HEK293 (cell line): Measurements from ENCODE around the gene COL7A1.
"Not testable (repeated sequence)": the region's sequence is repeated elsewhere in the genome, so short reads cannot be mapped to it uniquely, and the experiment has no call there.

Experiments used
- CTCF ChIA-PET: fragments of 350-600 bp; formaldehyde crosslinking; extraction: SDS; loops from one replicate; lab custom pipeline; 2021; ENCODE audit warnings: antibody characterized with exemption; lab: Yijun Ruan, JAX
- POLR2A ChIA-PET: fragments of 300-600 bp; formaldehyde crosslinking; extraction: SDS; loops from one replicate; lab custom pipeline; 2020; ENCODE audit warnings: antibody characterized with exemption, inconsistent platforms; lab: Yijun Ruan, JAX
- H3K27ac ChIP-seq: fragments of 200-500 bp; sonication (Bioruptor generic); 2 replicates; pipeline ENCODE4 v1.5.1; 2014; ENCODE audit warnings: low read depth, low read length, control low read depth, inconsistent platforms; ENCODE audit errors: extremely low read depth
- H3K36me3 ChIP-seq, 2 experiments: fragments of 200-500 bp in 1 of 2; sonication (Bioruptor generic) in 1 of 2; 1 replicate in 1 of 2; 2 replicates in 1 of 2; pipeline ENCODE4 v1.5.1; 2014 to 2017; ENCODE audit warnings: inconsistent platforms in 2 of 2, low read length in 2 of 2; ENCODE audit not compliant: control insufficient read depth in 2 of 2, insufficient read depth in 1 of 2
- H3K4me1 ChIP-seq: fragments of 200-500 bp; sonication (Bioruptor generic); 2 replicates; pipeline ENCODE4 v1.5.1; 2014; ENCODE audit warnings: mild to moderate bottlenecking, low read length, inconsistent platforms; ENCODE audit not compliant: control insufficient read depth, insufficient read depth
- H3K4me3 ChIP-seq: 2 replicates; pipeline ENCODE4 v1.5.1; 2011; ENCODE audit warnings: low read depth, mild to moderate bottlenecking, control low read depth, low read length, moderate library complexity
- H3K9me3 ChIP-seq: fragments of 200-500 bp; sonication (Bioruptor generic); 2 replicates; pipeline ENCODE4 v1.5.1; 2014; ENCODE audit warnings: low read depth, low read length, inconsistent platforms; ENCODE audit not compliant: control insufficient read depth, insufficient read depth
- GLIS2 ChIP-seq: fragments of 450-650 bp; formaldehyde crosslinking; IDR thresholded peaks from 2 replicates; pipeline ENCODE4 v1.5.1; 2016; ENCODE audit warnings: missing biosample characterization, missing genetic modification characterization
- KLF16 ChIP-seq: fragments of 450-650 bp; formaldehyde crosslinking; IDR thresholded peaks from 2 replicates; pipeline ENCODE4 v1.5.1; 2017; ENCODE audit warnings: missing biosample characterization, missing genetic modification characterization
- KLF8 ChIP-seq: fragments of 450-650 bp; formaldehyde crosslinking; IDR thresholded peaks from 2 replicates; pipeline ENCODE4 v1.5.1; 2016; ENCODE audit warnings: missing biosample characterization, missing genetic modification characterization
- SETDB1 ChIP-seq: IDR thresholded peaks from one replicate; pipeline ENCODE4 v1.6.1; 2017; ENCODE audit warnings: mild to moderate bottlenecking, low read length, moderate library complexity, mixed read lengths; ENCODE audit not compliant: insufficient read length
- SP2 ChIP-seq: fragments of 450-650 bp; formaldehyde crosslinking; IDR thresholded peaks from 2 replicates; pipeline ENCODE4 v1.5.1; 2016; ENCODE audit warnings: missing biosample characterization, missing genetic modification characterization
- YY2 ChIP-seq: fragments of 450-650 bp; formaldehyde crosslinking; IDR thresholded peaks from 2 replicates; pipeline ENCODE4 v1.5.1; 2016; ENCODE audit warnings: missing biosample characterization, missing genetic modification characterization
- ZNF112 ChIP-seq: fragments of 450-650 bp; formaldehyde crosslinking; IDR thresholded peaks from 2 replicates; pipeline ENCODE4 v1.5.0; 2017; ENCODE audit warnings: missing biosample characterization, missing genetic modification characterization
- ZNF140 ChIP-seq: fragments of 450-650 bp; formaldehyde crosslinking; IDR thresholded peaks from 2 replicates; pipeline ENCODE4 v1.5.1; 2016; ENCODE audit warnings: missing biosample characterization, missing genetic modification characterization
- ZNF16 ChIP-seq: fragments of 450-650 bp; formaldehyde crosslinking; IDR thresholded peaks from 2 replicates; pipeline ENCODE4 v1.5.1; 2016; ENCODE audit warnings: low read depth, missing biosample characterization, missing genetic modification characterization
- ZNF19 ChIP-seq: fragments of 450-650 bp; formaldehyde crosslinking; IDR thresholded peaks from 2 replicates; pipeline ENCODE4; 2016; ENCODE audit warnings: missing biosample characterization, missing genetic modification characterization, low read depth
- ZNF48 ChIP-seq: fragments of 450-650 bp; formaldehyde crosslinking; IDR thresholded peaks from 2 replicates; pipeline ENCODE4 v1.5.1; 2016; ENCODE audit warnings: missing biosample characterization, missing genetic modification characterization
- ZNF501 ChIP-seq: fragments of 450-650 bp; formaldehyde crosslinking; IDR thresholded peaks from 2 replicates; pipeline ENCODE4 v1.5.1; 2016; ENCODE audit warnings: missing biosample characterization, missing genetic modification characterization
- ZNF548 ChIP-seq: fragments of 450-650 bp; formaldehyde crosslinking; IDR thresholded peaks from 2 replicates; pipeline ENCODE4 v1.5.1; 2016; ENCODE audit warnings: missing biosample characterization, missing genetic modification characterization
- ZNF558 ChIP-seq: fragments of 450-650 bp; formaldehyde crosslinking; IDR thresholded peaks from 2 replicates; pipeline ENCODE4 v1.5.1; 2016; ENCODE audit warnings: missing biosample characterization, missing genetic modification characterization
- ZNF610 ChIP-seq: fragments of 450-650 bp; formaldehyde crosslinking; IDR thresholded peaks from 2 replicates; pipeline ENCODE4 v1.5.1; 2016; ENCODE audit warnings: missing biosample characterization, missing genetic modification characterization, borderline replicate concordance
- ZNF629 ChIP-seq: fragments of 450-650 bp; formaldehyde crosslinking; IDR thresholded peaks from 2 replicates; pipeline ENCODE4 v1.5.1; 2017; ENCODE audit warnings: missing biosample characterization, missing genetic modification characterization
- ZNF768 ChIP-seq: fragments of 450-650 bp; formaldehyde crosslinking; IDR thresholded peaks from 2 replicates; pipeline ENCODE4 v1.5.1; 2018; ENCODE audit warnings: missing biosample characterization, mild to moderate bottlenecking, missing genetic modification characterization
- ZNF785 ChIP-seq: fragments of 450-650 bp; formaldehyde crosslinking; IDR thresholded peaks from 2 replicates; pipeline ENCODE4 v1.5.1; 2016; ENCODE audit warnings: missing biosample characterization, missing genetic modification characterization
- ZNF830 ChIP-seq: fragments of 450-650 bp; IDR thresholded peaks from 2 replicates; pipeline ENCODE4 v1.5.0; 2018; ENCODE audit warnings: missing biosample characterization, missing genetic modification characterization, low read depth, mild to moderate bottlenecking, moderate library complexity
- TF ChIP-seq, protein P1 (sequence below): fragments of 450-650 bp; formaldehyde crosslinking; IDR thresholded peaks from 2 replicates; pipeline ENCODE4 v1.5.1; 2016; ENCODE audit warnings: missing biosample characterization, missing genetic modification characterization, borderline replicate concordance
- TF ChIP-seq, protein P2 (sequence below): fragments of 450-650 bp; formaldehyde crosslinking; IDR thresholded peaks from 2 replicates; pipeline ENCODE4 v1.5.1; 2017; ENCODE audit warnings: missing biosample characterization, missing genetic modification characterization
- TF ChIP-seq, protein P3 (sequence below): fragments of 450-650 bp; formaldehyde crosslinking; IDR thresholded peaks from 2 replicates; pipeline ENCODE4 v1.5.1; 2016; ENCODE audit warnings: missing biosample characterization, missing genetic modification characterization
- TF ChIP-seq, protein P4 (sequence below): fragments of 450-650 bp; formaldehyde crosslinking; IDR thresholded peaks from 2 replicates; pipeline ENCODE4 v1.5.1; 2016; ENCODE audit warnings: missing biosample characterization, missing genetic modification characterization, low read depth

The COL7A1 gene

DNA sequence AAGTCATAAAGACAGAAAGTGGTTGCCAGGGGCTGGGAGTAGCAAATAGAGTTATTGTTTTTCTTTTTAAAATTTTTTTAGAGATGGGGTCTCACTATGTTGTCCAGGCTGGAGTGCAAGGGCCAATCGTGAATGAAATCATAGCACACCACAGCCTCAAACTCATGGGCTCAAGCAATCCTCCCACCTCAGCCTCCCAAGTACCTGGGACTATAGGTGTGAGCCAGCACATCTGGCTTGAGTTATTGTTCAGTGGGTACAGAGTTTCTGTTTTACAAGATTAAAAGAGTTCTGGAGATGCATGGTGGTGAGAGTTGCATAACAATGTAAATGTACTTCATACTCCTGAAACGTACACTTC, 62.2 kb downstream of the COL7A1 start:
- H3K4me1 ChIP-seq, result no peaks in the 10 kb centered on the region
- CTCF ChIA-PET, result no interaction called here
- POLR2A ChIA-PET, result no interaction called here
- peaks cover 0 to 22% of the 10 kb centered on the region in 2 experiments; a peak in 2 of 3 replicates for H3K36me3 ChIP-seq
- TF ChIP-seq ZNF19 (tag by site-specific recombination), result no peak
- TF ChIP-seq, protein P1, sequence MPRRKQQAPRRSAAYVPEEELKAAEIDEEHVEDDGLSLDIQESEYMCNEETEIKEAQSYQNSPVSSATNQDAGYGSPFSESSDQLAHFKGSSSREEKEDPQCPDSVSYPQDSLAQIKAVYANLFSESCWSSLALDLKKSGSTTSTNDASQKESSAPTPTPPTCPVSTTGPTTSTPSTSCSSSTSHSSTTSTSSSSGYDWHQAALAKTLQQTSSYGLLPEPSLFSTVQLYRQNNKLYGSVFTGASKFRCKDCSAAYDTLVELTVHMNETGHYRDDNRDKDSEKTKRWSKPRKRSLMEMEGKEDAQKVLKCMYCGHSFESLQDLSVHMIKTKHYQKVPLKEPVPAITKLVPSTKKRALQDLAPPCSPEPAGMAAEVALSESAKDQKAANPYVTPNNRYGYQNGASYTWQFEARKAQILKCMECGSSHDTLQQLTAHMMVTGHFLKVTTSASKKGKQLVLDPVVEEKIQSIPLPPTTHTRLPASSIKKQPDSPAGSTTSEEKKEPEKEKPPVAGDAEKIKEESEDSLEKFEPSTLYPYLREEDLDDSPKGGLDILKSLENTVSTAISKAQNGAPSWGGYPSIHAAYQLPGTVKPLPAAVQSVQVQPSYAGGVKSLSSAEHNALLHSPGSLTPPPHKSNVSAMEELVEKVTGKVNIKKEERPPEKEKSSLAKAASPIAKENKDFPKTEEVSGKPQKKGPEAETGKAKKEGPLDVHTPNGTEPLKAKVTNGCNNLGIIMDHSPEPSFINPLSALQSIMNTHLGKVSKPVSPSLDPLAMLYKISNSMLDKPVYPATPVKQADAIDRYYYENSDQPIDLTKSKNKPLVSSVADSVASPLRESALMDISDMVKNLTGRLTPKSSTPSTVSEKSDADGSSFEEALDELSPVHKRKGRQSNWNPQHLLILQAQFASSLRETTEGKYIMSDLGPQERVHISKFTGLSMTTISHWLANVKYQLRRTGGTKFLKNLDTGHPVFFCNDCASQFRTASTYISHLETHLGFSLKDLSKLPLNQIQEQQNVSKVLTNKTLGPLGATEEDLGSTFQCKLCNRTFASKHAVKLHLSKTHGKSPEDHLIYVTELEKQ (tag by site-specific recombination), result no peak
- TF ChIP-seq ZNF501 (tag by site-specific recombination), result no peak
- TF ChIP-seq ZNF112, result no peak
- TF ChIP-seq ZNF785 (tag by site-specific recombination), result no peak
- no peak for TF ChIP-seq ZNF16 (tag by site-specific recombination)
- TF ChIP-seq ZNF629 (tag by site-specific recombination), result no peak
- no peak for TF ChIP-seq ZNF140 (tag by site-specific recombination)
- TF ChIP-seq, protein P2, sequence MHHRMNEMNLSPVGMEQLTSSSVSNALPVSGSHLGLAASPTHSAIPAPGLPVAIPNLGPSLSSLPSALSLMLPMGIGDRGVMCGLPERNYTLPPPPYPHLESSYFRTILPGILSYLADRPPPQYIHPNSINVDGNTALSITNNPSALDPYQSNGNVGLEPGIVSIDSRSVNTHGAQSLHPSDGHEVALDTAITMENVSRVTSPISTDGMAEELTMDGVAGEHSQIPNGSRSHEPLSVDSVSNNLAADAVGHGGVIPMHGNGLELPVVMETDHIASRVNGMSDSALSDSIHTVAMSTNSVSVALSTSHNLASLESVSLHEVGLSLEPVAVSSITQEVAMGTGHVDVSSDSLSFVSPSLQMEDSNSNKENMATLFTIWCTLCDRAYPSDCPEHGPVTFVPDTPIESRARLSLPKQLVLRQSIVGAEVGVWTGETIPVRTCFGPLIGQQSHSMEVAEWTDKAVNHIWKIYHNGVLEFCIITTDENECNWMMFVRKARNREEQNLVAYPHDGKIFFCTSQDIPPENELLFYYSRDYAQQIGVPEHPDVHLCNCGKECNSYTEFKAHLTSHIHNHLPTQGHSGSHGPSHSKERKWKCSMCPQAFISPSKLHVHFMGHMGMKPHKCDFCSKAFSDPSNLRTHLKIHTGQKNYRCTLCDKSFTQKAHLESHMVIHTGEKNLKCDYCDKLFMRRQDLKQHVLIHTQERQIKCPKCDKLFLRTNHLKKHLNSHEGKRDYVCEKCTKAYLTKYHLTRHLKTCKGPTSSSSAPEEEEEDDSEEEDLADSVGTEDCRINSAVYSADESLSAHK (tag by site-specific recombination), result no peak
- TF ChIP-seq, protein P3, sequence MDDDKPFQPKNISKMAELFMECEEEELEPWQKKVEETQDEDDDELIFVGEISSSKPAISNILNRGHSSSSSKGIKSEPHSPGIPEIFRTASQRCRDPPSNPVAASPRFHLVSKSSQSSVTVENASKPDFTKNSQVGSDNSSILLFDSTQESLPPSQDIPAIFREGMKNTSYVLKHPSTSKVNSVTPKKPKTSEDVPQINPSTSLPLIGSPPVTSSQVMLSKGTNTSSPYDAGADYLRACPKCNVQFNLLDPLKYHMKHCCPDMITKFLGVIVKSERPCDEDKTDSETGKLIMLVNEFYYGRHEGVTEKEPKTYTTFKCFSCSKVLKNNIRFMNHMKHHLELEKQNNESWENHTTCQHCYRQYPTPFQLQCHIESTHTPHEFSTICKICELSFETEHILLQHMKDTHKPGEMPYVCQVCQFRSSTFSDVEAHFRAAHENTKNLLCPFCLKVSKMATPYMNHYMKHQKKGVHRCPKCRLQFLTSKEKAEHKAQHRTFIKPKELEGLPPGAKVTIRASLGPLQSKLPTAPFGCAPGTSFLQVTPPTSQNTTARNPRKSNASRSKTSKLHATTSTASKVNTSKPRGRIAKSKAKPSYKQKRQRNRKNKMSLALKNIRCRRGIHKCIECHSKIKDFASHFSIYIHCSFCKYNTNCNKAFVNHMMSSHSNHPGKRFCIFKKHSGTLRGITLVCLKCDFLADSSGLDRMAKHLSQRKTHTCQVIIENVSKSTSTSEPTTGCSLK, result no peak
- TF ChIP-seq SETDB1, result no peak
- TF ChIP-seq ZNF610, result no peak
- no peaks in the 10 kb centered on the region for H3K9me3 ChIP-seq
- no peak overlapping the region for H3K4me3 ChIP-seq
- no peak overlapping the region for H3K27ac ChIP-seq

DNA sequence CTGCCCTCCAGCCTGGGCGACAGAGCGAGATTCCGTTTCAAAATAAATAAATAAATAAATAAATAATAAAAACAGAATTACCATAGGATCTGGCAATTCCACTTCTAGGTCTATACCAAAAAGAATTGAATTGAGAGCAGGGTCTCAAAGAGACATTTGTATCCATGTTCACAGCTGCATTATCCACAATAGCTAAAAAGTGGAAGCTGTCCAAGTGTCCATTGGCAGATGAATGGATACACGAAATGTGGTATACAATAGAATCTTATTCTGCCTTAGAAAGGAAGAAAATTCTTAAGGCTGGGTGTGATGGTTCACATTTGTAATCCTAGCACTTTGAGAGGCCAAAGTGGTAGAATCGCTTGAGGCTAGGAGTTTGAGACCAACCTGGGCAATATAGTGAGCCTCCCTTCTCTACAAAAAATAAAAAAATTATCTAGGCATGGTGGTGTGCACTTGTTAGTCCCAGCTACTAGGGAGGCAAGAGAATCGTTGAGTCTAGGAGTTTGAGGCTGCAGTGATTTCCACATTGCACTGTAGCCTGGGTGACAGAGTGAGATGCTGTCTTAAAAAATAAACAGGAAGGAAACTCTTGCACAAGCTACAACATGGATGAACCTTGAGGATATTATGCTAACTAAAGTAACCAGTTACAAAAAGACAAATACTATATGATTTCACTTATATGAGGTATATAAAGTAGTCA, 62.7 kb downstream of the COL7A1 start:
- POLR2A ChIA-PET, result no interaction called here
- no peak for TF ChIP-seq KLF8 (tag by site-specific recombination)
- TF ChIP-seq YY2, result no peak
- no peak for TF ChIP-seq ZNF768
- TF ChIP-seq SP2 (tag by site-specific recombination), result no peak
- TF ChIP-seq ZNF830 (tag by site-specific recombination), result no peak
- TF ChIP-seq, protein P4, sequence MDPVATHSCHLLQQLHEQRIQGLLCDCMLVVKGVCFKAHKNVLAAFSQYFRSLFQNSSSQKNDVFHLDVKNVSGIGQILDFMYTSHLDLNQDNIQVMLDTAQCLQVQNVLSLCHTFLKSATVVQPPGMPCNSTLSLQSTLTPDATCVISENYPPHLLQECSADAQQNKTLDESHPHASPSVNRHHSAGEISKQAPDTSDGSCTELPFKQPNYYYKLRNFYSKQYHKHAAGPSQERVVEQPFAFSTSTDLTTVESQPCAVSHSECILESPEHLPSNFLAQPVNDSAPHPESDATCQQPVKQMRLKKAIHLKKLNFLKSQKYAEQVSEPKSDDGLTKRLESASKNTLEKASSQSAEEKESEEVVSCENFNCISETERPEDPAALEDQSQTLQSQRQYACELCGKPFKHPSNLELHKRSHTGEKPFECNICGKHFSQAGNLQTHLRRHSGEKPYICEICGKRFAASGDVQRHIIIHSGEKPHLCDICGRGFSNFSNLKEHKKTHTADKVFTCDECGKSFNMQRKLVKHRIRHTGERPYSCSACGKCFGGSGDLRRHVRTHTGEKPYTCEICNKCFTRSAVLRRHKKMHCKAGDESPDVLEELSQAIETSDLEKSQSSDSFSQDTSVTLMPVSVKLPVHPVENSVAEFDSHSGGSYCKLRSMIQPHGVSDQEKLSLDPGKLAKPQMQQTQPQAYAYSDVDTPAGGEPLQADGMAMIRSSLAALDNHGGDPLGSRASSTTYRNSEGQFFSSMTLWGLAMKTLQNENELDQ, result no peak
- no peak for TF ChIP-seq KLF16 (tag by site-specific recombination)
- TF ChIP-seq ZNF48 (tag by site-specific recombination), result no peak
- no peak for TF ChIP-seq ZNF558
- no peak for TF ChIP-seq ZNF548 (tag by site-specific recombination)
- no peak for TF ChIP-seq GLIS2 (tag by site-specific recombination)
- TF ChIP-seq, all 188 proteins: peak for 0
- peaks cover 0 to 23% of the 10 kb centered on the region in 2 experiments; a peak in 2 of 3 replicates for H3K36me3 ChIP-seq
- no peak overlapping the region for H3K4me3 ChIP-seq
- no peak overlapping the region for H3K27ac ChIP-seq
- no peaks in the 10 kb centered on the region for H3K9me3 ChIP-seq
- H3K4me1 ChIP-seq, result no peaks in the 10 kb centered on the region
- CTCF ChIA-PET, result interaction anchor here (0.5 kb wide), 1 partner anchor 333 kb away, joined by 3 read pairs; no protein-coding TSS in a partner anchor

DNA sequence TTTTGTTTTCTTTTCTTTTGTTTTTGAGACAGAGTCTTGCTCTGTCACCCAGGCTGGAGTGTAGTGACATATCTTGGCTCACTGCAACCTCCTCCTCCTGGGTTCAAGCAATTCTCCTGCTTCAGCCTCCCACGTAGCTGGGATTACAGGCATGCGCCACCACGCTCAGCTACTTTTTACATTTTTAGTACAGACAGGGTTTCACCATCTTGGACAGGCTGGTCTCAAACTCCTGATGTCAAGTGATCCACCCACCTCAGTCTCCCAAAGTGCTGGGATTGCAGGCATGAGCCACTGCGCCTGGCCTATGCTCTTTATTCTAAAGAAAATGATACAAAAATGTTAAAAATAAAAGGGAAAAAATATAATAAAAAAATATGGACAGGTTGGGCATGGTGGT, 64.4 kb downstream of the COL7A1 start:
- H3K4me3 ChIP-seq, H3K27ac ChIP-seq, H3K9me3 ChIP-seq, H3K4me1 ChIP-seq, POLR2A ChIA-PET: not testable (repeated sequence)
- peaks cover 0 to 11% of the 10 kb centered on the region in 2 experiments; a peak in 2 of 3 replicates for H3K36me3 ChIP-seq
- CTCF ChIA-PET, result interaction anchor here (0.6 to 2.8 kb wide), 4 partner anchors 19 to 299 kb away, joined by 3 to 11 read pairs (median 6); no protein-coding TSS in a partner anchor
